GM21786 (cell line): Measurements from ENCODE around the gene GPSM1.

Experiments
- ATAC-seq: cut with Tn5 transposase; IDR thresholded peaks from one replicate; pipeline ENCODE4 v1.9.1; 2021; ENCODE audit not compliant: unreplicated experiment

Gene GPSM1

DNA sequence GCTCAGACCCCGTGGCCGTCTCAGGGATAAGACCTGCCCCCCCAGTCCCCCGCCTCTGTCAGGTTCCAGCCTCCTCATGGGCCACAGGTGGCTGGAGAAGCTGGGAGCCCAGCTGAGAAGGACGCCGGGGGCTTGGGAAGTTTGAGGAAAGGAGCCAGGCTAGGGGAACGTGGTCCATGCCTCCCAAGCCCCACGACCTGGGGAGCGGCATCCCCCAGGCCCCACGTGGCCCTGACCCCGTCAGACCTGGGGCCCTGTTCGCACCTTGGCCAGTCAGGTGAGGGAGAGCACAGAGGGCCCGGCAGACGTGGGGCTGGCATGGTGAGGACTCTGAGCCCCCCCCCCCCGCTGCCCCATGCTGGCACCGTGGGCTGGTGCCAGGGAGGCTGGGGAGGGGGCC, 3.7 kb downstream of the GPSM1 start:
- no peak for ATAC-seq

DNA sequence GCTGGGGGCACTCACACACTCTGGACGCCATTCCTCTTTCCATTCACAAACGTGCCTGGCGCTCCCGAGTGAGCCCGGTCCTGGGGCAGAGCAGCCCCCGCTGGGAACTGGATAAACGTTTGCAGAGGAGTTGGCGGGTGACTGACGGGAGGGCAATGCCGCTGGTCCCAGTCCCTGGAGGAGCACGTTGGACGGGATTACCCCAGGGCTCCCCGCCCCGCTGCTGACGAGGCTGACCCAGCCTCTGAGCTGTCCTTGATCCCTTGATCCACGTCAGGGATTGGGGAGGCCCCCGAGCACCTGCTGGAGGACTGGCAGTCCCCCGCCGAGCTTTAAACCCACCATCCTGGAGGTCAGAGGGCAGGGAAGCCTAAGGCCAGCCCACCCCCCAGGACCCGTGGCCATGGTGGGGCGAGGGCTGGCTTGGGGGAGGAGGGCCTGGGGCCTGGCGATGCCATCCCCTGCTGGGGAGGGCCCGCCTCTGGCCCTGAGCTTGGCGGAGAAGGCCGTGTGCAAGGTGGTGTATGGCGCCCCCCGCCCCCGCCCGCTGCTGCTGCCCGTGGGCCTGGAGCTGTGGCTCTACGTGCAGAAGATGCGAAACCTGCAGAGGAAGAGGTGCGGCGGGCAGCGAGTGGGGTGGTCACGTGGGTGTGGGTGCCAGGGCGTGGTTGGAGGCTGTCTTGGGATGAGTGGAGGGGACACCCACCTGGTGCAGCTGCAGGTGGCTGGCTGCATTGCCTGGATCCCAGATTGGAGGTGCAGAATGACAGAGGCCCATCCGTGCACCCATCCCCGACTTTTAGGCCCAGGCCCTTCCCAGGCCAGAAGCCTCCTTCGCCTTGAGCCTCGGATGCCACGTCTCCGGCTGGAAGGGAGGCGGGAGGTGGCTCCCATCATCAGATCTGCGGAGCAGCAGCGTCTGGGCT, 4.5 kb downstream of the GPSM1 start:
- ATAC-seq: no peak

DNA sequence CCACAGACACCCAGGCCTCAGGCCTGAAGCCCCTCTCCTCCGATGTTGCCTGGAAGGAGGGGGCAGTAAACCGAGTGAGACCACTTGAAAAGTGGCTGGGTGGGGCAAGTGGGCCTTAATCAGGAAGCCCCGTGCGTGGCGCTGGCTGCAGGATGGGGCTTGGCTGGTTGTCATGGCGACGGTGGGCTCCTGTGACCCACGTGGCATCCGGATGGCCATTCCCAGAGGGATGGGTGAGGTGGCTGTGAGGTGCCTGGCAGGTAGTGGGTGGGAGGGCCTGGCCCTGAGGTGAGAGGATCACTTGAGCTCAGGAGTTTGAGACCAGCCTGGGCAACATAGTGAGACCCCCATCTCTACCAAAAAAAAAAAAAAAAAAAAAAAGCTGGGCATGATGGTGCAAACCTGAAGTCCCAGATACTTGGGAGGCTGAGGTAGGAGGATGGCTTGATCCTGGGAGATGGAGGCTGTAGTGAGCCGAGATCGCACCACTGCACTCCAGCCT, 5.2 kb downstream of the GPSM1 start:
- no peak for ATAC-seq

DNA sequence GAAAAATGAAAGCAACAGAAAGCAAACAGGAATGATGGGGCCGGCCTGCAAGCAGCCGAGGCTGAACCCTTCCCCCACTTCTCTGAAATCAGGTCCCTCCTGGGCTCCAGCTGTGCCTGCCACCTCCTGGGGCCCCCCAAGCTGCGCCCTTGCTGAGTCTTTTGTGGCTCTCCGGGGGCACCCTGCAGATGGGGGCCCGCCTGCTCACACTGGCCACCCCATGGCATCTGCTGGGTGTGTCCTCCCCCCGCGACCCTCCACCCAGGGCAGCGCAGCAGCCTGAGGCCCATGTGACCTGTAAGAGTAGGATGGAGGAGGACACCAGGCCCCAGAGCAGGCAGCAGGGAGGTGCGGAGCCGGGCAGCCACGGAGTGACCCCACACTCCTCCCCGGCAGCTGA, 5.7 kb downstream of the GPSM1 start:
- ATAC-seq: no peak

DNA sequence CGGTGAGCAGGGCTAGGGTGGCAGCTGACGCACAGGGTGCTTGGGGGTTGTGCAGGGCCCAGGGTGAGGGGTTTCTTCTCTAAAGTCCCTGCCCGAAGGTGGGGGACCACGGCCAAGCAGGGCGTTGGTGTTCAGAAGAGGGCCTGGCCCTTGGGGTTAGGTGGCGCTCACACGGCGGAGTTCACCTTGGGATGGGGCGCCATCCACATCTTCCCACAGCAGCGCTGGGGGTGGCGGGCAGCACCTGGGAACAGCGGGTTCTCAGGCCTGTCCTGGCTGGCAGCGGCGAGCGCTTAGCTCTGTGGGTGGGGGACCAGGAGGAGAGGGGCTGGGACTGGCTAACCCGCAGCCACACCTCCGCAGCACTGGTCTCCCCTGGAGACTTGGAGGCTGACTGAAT, 6.1 kb downstream of the GPSM1 start:
- ATAC-seq: no peak

DNA sequence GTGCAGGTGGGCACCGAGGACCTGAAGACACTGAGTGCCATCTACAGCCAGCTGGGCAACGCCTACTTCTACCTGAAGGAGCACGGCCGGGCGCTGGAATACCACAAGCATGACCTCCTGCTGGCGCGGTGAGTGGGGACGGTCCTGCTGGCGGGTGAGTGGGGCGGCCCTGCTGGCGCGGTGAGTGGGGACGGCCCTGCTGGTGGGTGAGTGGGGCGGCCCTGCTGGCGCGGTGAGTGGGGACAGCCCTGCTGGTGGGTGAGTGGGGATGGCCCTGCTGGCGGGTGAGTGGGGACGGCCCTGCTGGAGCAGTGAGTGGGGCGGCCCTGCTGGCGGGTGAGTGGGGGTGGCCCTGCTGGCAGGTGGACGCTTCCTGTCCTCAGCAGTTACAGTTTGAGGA, 7.2 kb downstream of the GPSM1 start:
- ATAC-seq: no peak

DNA sequence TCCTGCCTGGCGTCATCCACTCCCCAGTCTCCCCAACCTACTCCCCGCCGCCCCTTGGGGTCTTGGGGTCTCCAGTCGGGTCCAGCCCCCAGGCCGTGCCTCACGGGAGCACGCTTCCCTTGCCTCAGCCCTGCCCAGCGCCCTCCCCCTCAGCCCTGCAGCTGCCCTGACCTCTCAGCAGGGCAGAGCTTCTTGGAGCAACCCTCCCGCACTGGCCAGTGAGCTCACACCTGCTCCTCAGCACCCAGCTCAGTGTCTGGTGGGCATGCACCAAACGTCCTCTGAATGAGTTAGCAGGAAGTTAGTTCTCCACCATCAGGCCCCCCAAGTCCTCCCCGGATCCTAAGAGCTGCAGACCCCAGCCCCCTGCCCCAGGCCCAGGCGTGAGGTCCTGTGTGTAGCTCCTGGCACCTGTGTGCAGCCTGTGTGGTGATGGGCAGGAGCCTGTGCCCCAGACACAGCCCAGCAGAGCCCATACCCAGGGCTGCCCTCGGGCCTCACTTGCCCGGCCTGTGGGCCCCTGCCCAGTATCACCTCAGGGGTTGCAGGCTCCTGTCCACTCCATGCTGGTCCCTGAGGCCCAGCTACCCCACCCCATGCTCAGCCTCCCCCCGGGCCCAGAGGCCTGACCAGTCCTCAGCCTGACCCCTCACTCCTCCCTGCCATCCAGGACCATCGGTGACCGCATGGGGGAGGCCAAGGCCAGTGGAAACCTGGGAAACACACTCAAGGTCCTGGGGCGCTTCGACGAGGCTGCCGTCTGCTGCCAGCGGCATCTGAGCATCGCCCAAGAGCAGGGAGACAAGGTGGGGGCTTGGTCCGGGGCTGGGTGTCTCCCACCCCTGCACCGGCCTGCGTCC, 8.2 kb downstream of the GPSM1 start:
- no peak for ATAC-seq

DNA sequence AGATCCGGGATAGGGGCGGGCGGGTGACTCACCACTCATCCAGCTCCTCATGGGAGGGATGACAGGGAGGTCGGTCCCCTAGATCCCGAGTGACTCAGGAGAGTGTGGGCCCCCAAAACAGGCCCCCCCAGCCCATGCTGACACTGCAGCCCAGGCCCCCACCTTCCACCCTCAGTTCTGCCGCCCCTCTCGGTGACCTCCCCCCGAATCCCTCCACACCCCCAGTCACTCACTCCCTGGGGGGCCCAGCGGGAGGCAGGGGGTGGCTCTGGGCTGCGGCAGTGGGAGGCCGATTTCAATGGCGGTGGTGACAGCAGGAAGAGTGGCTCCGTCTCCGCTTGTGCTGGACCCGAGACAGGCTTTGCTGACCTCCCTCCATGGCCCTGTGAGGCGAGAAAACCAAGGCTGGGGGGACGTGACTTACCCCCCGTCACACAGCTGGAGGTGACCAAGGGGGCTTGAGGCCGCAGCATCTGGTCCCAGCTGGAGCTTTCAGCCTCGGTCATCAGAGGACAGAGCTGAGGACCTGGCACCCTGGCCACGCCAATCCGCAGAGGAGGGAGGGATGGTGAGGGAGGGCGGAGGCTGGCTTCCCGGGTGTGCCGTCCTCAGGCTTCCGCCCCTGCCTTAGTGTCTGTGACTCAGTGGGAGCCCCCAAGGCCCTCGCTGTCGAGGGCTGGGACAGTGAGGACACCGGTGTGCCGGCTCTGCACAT, 9.0 kb downstream of the GPSM1 start:
- ATAC-seq: no peak

DNA sequence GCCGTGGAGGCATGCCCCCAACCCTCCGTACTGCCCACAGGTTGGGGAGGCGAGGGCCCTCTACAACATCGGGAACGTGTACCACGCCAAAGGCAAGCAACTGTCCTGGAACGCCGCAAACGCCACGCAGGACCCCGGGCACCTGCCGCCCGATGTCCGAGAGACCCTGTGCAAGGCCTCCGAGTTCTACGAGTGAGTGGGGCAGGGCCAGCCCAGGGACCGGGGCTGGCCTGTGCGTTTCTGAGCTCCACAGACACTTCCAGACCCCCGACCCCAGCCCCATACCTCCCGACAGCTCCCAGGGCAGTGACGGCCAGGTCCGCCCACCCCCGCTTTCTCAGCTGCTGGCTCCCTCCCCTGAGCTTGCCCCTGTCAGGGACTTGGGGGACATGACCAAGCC, 9.5 kb downstream of the GPSM1 start:
- no peak for ATAC-seq

DNA sequence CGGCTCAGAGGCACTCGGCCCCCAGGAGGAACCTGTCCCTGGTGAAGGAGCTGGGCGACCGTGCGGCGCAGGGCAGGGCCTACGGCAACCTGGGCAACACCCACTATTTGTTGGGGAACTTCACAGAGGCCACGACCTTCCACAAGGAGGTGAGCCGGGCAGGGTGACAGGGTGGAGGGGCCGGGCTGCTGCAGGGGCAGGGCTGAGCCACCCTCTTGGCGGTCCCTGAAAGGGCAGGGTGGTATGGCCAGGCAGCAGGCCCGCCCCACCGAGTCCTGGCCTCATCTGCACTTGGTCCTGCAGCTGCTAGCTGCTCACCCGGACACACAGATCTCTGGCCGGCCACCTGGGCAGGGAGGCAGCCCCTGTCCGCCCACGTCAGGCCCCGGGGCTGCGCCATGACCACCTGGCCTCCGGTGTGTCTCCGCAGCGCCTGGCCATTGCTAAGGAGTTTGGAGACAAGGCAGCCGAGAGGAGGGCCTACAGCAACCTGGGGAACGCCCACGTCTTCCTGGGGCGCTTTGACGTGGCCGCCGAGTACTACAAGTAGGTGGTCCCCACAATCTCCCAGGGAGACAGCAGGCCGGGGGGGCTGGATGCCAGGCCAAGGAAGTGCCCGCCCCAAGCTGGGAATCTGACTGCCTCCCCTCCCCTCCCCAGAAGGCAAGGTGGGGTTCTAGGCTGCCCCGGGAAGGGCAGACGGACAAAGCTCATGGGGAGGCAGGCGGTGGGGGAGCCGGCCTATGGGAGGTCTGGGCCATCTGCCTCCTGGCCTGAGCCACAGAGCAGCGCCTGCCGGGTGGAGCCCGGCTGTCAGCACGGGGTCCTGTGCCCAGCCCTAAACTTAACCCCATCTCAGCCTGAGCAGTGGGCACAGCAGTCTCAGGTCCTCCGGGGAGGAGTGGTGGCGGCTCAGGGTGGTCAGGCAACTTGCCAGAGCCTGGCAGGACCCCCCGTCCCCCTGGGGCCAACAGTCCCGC, 10.4 kb downstream of the GPSM1 start:
- no peak for ATAC-seq

DNA sequence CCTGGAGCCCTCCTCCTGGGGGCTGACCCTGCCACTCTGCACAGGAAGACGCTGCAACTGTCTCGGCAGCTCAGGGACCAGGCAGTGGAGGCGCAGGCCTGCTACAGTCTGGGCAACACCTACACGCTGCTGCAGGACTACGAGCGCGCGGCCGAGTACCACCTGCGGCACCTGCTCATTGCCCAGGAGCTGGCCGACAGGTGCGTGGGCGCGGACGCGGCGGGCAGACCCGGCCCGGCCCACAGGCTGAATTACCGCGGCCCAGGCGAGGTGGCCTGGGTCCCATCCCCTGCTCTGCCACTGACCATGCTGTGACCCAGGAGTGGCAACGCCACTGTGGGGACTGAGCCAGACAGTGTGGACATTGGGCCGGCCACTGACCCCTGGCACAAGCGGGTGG, 11.2 kb downstream of the GPSM1 start:
- no peak for ATAC-seq

DNA sequence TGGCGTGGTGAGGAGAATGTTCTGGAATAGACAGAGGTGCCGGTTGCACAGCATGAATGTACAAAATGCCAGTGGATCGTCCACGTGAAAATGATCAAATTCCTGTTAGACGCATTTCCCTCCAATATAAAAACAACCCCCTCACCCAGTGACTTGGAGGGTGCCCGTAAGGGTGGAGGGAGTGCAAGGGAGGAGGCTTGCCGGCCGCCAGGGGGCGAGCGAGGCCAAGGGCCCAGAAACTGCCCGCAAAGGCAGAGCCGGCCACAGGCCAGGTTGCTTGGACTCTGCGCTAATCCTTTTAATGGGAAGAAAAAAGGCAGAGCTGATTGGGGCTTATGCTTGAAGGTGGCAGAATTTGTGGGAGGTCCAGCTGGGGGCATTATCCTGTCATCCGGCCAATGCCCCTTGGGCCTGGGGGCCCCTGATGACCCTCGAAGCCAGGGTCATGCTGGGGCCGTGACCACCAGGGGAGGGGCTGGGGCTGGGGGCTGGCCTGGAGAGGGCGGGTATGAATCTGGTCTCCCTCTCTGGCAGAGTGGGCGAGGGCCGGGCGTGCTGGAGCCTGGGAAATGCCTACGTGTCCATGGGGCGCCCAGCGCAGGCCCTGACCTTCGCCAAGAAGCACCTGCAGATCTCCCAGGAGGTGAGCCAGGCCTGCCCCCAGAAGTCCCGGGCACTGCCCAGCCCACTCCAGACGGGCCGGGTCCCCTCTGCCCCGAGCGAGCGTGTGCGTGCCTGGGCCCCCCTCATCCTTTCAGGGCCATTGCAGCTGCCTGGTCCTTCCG, 12.0 kb downstream of the GPSM1 start:
- no peak for ATAC-seq

DNA sequence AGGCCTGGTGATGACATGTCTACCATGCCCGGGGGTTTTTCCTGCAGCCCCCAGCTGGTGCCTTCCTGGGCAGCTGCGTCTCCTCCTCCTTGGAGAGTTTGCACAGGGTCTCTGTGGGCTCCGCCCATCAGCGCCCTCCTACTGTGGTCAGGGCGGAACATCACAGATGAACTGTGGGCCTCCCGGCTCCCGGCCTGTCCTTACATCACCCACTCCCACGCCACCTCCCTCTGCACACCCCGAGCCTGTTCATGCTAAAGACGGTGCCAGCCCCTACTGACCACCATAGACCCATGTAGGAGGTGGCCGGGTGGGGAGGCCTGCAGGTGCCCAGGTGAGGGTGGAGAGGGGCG, 12.6 kb downstream of the GPSM1 start:
- no peak for ATAC-seq

DNA sequence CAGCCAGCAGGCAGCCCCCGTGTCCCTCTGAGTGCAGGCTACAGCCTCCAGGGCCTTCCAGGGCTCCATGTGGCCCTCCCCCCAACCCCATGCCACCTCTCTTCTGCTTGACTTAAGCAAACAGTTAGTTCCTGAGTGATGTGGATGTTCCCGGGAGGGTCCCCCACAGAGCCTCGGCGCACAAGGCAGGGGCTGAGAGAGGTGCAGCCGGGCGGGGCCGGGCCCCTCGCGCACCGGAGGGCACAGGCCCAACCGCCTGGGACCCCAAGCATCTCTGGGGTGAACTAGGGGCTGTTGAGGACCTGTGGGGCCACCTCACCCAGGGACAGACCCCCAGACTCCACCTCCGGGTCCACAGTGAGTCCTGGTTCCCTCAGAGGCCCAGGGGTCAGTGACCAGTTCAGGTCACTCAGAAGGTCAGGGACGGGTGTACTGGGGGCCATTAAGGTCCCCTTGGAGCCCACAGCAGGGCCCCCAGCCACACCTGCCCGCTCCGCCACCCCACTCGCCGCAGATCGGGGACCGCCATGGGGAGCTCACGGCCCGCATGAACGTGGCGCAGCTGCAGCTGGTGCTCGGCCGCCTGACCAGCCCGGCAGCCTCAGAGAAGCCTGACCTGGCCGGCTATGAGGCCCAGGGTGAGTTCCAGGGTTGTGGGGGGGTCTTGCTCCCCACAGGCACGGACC, 13.2 kb downstream of the GPSM1 start:
- no peak for ATAC-seq

DNA sequence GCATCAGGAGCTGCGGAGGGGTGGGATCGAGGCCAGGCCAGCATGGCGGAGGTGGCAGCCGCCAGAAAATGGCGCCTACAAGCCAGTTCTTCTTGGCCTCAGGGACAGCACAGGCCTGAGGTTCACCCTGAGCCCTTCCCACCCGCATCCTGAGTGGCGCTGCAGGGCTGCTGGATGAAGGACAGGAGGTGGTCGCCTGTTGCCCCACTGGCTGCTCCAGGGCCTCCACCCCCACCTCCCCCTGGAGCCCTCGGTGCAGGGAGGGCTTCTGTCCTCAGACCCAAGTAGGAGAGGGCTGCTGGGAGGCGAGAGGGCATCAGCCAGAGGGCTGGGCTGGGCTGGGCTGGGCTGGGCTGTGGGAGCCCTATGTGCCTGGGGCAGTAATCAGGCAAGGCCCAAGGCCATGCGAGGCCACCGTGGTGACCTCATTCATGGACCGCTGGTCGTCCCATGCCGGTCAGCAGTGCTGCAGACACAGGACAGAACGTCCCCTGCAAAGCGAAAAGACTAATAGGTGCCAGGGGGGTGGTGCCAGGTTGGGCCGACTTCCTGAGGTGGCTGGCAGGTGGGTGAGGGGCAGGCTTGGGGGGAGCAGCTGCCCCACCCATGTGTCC, 13.8 kb downstream of the GPSM1 start:
- ATAC-seq: no peak

DNA sequence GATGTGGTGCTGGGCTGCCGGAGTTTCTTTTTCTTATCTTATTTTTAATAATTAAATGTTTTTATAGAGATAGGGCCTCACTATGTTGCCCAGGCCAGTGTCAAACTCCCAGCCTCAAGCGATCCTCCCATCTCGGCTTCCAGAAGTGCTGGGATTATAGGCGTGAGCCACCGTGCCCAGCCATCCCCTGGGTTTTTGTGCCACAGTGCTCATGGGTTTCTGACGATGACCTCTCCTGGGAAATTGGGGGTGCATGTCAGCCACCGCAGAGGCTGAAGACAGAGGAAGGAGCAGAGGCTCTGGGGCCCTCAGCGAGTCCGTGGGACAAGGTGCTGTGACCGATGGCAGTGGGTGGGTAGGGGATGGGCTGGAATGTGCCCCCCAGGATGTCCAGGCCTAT, 14.4 kb downstream of the GPSM1 start:
- ATAC-seq: no peak

DNA sequence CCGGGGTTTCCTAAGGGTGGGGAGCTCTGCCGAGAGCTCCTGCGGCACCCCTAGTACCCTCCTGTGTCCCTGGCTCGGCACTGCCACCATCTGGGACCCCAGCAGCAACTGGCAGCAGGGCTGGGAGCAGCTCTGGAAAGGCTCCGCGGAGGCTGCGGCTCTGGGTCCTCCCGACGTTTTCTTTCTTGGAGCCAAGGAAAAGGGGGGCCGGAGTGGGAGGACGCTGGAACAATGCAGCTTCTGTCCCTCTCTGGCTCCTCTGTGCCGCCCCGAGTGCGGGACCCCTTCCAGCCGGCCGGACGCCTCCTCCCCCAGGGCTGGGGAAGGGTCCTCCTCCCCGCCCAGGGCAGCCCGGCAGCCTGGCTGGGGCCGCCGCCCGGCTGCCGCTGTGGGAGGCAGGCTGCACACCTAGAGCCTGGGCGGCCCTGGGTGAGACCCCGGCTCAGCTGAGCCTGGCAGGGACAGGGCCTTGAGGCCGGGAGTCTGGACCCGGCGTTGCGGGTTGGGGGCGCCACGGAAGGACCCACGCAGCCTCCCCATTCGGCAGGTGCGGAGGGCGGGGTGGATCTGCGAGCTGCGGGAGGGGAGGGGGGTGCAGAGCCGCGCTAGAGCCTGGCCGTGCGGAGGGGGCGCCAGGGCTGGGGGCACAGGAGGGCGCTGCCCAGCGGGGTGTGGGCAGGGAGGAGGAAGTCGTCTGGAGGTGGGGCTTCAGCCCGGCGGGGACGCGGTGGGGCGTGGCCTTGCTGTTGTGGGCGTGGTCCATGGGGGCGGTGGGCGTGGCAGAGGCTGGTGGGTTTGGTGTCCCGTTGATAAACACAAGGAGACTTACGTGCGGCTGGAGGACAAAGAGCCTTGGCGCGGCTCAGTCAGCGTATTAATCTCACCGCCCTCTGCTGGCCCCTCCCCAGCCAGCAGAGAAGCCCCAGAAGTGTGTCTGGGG, 15.1 kb downstream of the GPSM1 start:
- ATAC-seq: no peak
